Stomach (tissue), 9 donors: ENCODE measurements around the gene CHMP4B. TPM values are rescaled to one million over a fixed set of nuclear protein-coding genes. Genes with fewer than 3 reads are reported as not detected.
A peak's percentile ranks its signal among the peaks of the same experiment; 100 is the strongest.

Experiments used
- DNase-seq, 2 donors: peaks; one replicate each; pipeline versions ENCODE4 v3.0.0 to v3.0.0-alpha.2; 2013 to 2019
- H3K27ac ChIP-seq, 5 donors: fragments of 200-600 bp in 4 of 5; sonication (generic) in 4 of 5; one replicate each; pipeline ENCODE4 v1.5.1; 2013 to 2019; ENCODE audit warnings: mild to moderate bottlenecking in 1 of 5, moderate library complexity in 1 of 5
- H3K27me3 ChIP-seq, 3 donors: fragments of 200-600 bp; sonication (generic); one replicate each; pipeline ENCODE4 v1.5.1; 2017 to 2019; ENCODE audit warnings: mixed run types in 1 of 3
- H3K36me3 ChIP-seq, 4 donors: fragments of 200-600 bp; sonication (generic); 1 replicate in 3 of 4; 2 replicates in 1 of 4; pipeline ENCODE4 v1.5.1; 2016 to 2019
- H3K4me1 ChIP-seq, 4 donors: fragments of 200-600 bp; sonication (generic); one replicate each; pipeline ENCODE4 v1.5.1; 2016 to 2019
- H3K4me3 ChIP-seq, 4 donors: fragments of 200-600 bp; sonication (generic) in 3 of 4; one replicate each; pipeline ENCODE4 v1.5.1; 2016 to 2019; ENCODE audit warnings: mild to moderate bottlenecking in 1 of 4
- H3K9me3 ChIP-seq, 4 donors: fragments of 200-600 bp; sonication (generic); one replicate each; pipeline ENCODE4 v1.5.1; 2016 to 2019
- EP300 ChIP-seq: sonication (generic); formaldehyde crosslinking; IDR thresholded peaks from one replicate; pipeline ENCODE4 v1.6.1; 2017; ENCODE audit warnings: antibody characterized with exemption
- POLR2A ChIP-seq, 4 donors: fragments of 450-650 bp; IDR thresholded peaks; one replicate each; pipeline ENCODE4 v1.6.1; 2016; ENCODE audit warnings: antibody characterized with exemption in 4 of 4, control low read depth in 2 of 4, mild to moderate bottlenecking in 1 of 4, moderate library complexity in 1 of 4
- POLR2AphosphoS5 ChIP-seq, 3 donors: sonication (generic); formaldehyde crosslinking; IDR thresholded peaks; one replicate each; pipeline ENCODE4 v1.6.1; 2016; ENCODE audit warnings: antibody characterized with exemption in 3 of 3
- WGBS, 5 donors: extraction: QIAGEN DNeasy Blood & Tissue Kit in 3 of 5; methylation state at CpG; one replicate each; pipeline versions ENCODE4 v1.1.5 to v1.1.7; 2013 to 2018; 5-methylcytosine and 5-hydroxymethylcytosine counted together
- intact Hi-C: fragments of 100-400 bp; cut with DNase I; formaldehyde crosslinking; loops from one replicate; pipeline ENCODE4 v1.15.1; 2023; ENCODE audit warnings: low total_unique reads
- polyA plus RNA-seq, 3 donors: library from polyadenylated mRNA; stranded (reverse); fragments of 200-250 nt; gene quantifications; one replicate each; pipeline ENCODE4 v1.2.3, GENCODE V29; 2013
- total RNA-seq, 5 donors: library from RNA; depleted of rRNA; stranded (reverse); fragments of >200 nt; gene quantifications; one replicate each; pipeline versions ENCODE4 v1.1.0 to v1.2.3, GENCODE V29; 2014 to 2016
- TF ChIP-seq, protein P1 (sequence below), 7 experiments: fragments of 450-650 bp in 4 of 7; fragments of 200-600 bp in 3 of 7; sonication (generic) in 3 of 7; IDR thresholded peaks; one replicate each; pipeline ENCODE4 v1.5.1; 2016 to 2019; ENCODE audit warnings: antibody characterized with exemption in 7 of 7, control low read depth in 2 of 7, mild to moderate bottlenecking in 1 of 7
- donor health status: healthy with polysubstance abuse.
- donor health status: Bipolar disorder and iron deficiency.
- donor health status: healthy.

The CHMP4B gene
- total and polyA plus RNA-seq, 8 donors: 48.4 to 166 (median 98.5) TPM

DNA sequence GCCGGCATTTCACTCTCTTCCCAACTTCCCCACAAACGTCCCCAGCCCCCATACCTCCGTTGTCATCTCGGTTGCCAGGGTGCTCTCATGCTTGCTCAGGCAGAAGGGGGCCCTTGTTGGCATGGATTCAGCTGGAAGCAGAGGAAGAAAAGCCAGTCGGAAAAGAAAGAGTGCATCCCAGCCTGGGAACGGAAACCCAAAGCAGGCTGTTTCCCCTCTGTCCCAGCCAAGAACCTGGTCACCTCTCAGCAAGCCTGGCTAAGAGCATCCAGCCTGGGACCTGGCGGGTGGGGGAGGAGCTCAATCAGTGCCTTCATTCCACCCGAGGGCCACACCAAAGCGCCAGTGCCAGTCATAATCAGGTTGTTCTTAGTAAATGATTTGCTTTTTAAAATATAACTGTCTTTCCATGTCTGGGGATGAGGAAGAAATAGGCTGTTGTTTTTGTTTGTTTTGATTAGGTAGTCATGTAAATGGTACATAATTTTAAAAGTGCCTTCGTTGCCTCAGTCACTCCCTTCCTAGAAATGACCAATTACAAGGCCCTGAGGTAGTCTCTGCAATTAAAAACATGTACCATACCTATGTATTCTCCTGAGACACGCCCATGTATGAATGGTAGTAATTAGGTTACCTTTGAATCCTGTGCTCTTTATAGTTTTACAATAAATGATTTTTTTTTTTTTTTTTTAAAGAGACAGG lies 21.1 kb downstream of the CHMP4B start:
- WGBS, 5 donors: 36 to 52% (median 40%) methylated on average over 11 of the region's 11 CpGs
- no peaks in the 10 kb centered on the region for H3K27me3 ChIP-seq
- no peak for TF ChIP-seq EP300
- no peak for TF ChIP-seq POLR2AphosphoS5 (IDR thresholded peaks at IDR 0.05)
- TF ChIP-seq, protein P1, sequence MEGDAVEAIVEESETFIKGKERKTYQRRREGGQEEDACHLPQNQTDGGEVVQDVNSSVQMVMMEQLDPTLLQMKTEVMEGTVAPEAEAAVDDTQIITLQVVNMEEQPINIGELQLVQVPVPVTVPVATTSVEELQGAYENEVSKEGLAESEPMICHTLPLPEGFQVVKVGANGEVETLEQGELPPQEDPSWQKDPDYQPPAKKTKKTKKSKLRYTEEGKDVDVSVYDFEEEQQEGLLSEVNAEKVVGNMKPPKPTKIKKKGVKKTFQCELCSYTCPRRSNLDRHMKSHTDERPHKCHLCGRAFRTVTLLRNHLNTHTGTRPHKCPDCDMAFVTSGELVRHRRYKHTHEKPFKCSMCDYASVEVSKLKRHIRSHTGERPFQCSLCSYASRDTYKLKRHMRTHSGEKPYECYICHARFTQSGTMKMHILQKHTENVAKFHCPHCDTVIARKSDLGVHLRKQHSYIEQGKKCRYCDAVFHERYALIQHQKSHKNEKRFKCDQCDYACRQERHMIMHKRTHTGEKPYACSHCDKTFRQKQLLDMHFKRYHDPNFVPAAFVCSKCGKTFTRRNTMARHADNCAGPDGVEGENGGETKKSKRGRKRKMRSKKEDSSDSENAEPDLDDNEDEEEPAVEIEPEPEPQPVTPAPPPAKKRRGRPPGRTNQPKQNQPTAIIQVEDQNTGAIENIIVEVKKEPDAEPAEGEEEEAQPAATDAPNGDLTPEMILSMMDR (IDR thresholded peaks at IDR 0.05): no peak
- TF ChIP-seq POLR2A (IDR thresholded peaks at IDR 0.05): no peak
- peaks cover 72 to 91% (median 87%) of the 10 kb centered on the region in 4 donors for H3K4me1 ChIP-seq
- H3K4me3 ChIP-seq: no peak overlapping the region
- peaks cover 0 to 13% (median 0%) of the 10 kb centered on the region in 4 donors for H3K36me3 ChIP-seq
- intact Hi-C loops: no loop called here
- H3K27ac ChIP-seq: peak overlapping the region in 4 of 5 donors; percentile 11 to 61 (median 29)
- DNase-seq: peak in 1 of 2 donors; percentile 73
- H3K9me3 ChIP-seq: no peaks in the 10 kb centered on the region

DNA sequence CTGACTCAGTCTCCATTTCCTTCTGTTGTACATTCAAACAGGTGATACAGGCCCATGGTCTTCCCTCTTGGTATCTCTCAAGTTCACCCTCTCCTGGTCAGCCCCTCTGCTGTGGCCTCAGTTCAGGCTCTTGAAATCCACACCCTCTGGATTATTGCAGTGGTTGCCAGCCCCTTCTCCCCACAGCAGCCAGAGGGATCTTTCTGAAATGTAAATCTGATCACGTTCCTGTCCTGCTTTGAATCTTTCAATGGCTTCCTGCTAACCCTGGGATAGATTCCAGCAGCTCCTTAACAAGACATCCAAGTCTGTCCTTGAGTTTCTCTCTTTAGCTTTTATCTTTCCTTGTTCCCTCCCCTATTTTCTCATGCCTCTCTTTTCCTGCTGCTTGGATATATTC lies 22.2 kb downstream of the CHMP4B start:
- Histone ChIP-seq H3K27me3 (no peaks in the 10 kb centered on the region), H3K4me3 (no peak overlapping the region), H3K9me3 (no peaks in the 10 kb centered on the region), H3K4me1 (peaks cover 73 to 91% (median 87%) of the 10 kb centered on the region in 4 donors), H3K27ac (peak overlapping the region in 1 of 5 donors; percentile 24), H3K36me3 (peaks cover 0 to 13% (median 0%) of the 10 kb centered on the region in 4 donors)
- intact Hi-C loops: no loop called here
- DNase-seq: no peak
- WGBS, 5 donors: 15 to 31% (median 23%) methylated on average over 1 of the region's 1 CpG
- TF ChIP-seq EP300 (no peak), POLR2AphosphoS5 (IDR thresholded peaks at IDR 0.05) (no peak), POLR2A (IDR thresholded peaks at IDR 0.05) (no peak)
- TF ChIP-seq, protein P1 (IDR thresholded peaks at IDR 0.05): no peak

DNA sequence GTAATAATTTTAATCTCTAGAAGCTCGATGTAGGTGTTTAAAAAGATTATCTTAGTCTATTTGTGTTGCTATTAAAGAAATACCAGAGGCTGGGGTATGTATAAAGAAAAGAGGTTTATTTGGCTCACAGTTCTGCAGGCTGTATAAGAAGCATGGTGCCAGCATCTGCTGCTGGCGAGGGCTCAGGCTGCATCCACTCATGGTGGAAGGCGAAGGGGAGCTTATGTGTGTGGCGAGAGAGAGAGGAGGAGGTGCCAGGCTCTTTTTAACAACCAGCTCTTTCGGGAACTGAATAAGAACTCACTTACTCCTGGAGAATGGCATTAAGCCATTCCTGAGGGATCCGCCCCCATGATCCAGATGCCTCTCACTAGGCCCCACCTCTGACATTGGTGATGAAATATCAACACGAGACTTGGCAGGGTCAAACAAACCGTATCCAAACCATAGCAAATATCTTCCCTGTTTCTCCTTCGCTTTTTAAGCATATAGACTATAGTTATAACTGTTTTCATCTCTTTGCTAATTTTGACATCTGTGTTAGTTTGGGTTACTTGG lies 24.5 kb downstream of the CHMP4B start:
- TF ChIP-seq EP300 (no peak), POLR2AphosphoS5 (IDR thresholded peaks at IDR 0.05) (peak in 2 of 3 donors; percentile 14 to 63)
- Histone ChIP-seq H3K9me3 (no peaks in the 10 kb centered on the region), H3K27me3 (no peaks in the 10 kb centered on the region), H3K36me3 (peaks cover 0 to 13% (median 0%) of the 10 kb centered on the region in 4 donors), H3K4me1 (peaks cover 75 to 91% (median 87%) of the 10 kb centered on the region in 4 donors), H3K4me3 (no peak overlapping the region), H3K27ac (peak overlapping the region in 1 of 5 donors; percentile 36)
- 73 to 86% (median 82%) methylated on average over 9 of the region's 9 CpGs for WGBS, 5 donors
- intact Hi-C loops: no loop called here
- no peak for DNase-seq

DNA sequence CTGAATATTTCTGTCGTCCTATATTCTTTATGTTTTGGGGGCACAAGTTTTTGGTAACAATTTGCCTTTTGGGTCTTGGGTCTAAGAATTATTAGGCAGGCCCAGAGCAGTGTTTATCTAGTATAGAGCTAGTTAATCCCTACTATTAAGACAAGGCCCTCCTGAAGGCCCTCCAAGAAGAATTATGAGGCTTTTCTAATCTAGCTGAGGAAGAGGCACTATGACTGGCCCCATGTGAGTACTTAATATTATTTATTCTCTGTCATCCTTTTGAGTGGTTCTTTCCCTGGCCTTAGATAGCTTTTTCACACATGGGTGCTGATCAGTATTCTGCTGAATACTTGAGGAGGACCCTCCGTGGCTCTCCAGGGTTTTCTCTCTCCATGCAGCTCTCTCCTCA lies 25.1 kb downstream of the CHMP4B start:
- H3K4me1 ChIP-seq: peaks cover 80 to 91% (median 87%) of the 10 kb centered on the region in 4 donors
- DNase-seq: no peak
- H3K9me3 ChIP-seq: no peaks in the 10 kb centered on the region
- peak overlapping the region in 2 of 5 donors; percentile 17 to 36 for H3K27ac ChIP-seq
- peaks cover 0 to 13% (median 0%) of the 10 kb centered on the region in 4 donors for H3K36me3 ChIP-seq
- H3K4me3 ChIP-seq: no peak overlapping the region
- 67 to 82% (median 71%) methylated on average over 2 of the region's 2 CpGs for WGBS, 5 donors
- intact Hi-C loops: no loop called here
- no peak for TF ChIP-seq EP300
- H3K27me3 ChIP-seq: no peaks in the 10 kb centered on the region

DNA sequence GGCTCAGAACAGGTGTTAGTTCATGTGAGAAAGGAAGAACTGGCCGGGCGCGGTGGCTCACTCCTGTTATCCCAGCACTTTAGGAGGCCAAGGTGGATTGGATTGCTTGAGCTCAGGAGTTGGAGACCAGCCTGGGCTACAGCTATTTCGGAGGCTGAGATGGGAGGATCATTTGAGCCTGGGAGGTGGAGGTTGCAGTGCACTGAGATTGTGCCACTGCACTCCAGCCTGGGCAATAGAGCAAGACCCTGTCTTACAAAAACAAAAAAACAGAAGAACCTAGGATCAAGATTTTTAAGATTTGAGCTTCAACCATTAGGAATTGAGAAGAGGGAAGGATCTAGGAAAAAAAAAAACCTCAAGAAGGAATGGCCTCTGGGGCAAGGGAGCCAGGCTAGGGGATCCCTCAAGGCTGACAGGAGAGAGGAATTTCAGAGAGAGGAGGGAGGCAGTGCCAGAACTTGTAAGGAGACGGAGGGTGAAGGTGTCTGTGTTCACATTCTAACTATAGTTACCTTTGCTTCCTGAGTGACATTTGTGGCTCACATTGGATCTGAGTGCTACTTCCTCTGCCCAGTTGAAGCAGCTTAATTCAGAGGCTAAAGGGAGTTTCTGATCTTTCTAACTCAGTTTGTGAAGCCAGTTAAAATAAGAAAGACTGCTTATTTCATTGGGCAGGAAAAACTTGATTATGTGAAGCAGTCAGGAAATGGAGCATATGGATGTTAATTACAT lies 26.1 kb downstream of the CHMP4B start:
- Histone ChIP-seq H3K27ac (no peak overlapping the region), H3K36me3 (peaks cover 0 to 9% (median 0%) of the 10 kb centered on the region in 4 donors), H3K4me1 (peaks cover 82 to 91% (median 87%) of the 10 kb centered on the region in 4 donors), H3K27me3 (no peaks in the 10 kb centered on the region), H3K4me3 (no peak overlapping the region), H3K9me3 (no peaks in the 10 kb centered on the region)
- no peak for DNase-seq
- TF ChIP-seq POLR2AphosphoS5 (IDR thresholded peaks at IDR 0.05) (no peak), POLR2A (IDR thresholded peaks at IDR 0.05) (no peak), EP300 (no peak)
- TF ChIP-seq, protein P1 (IDR thresholded peaks at IDR 0.05): no peak
- intact Hi-C loops: no loop called here
- WGBS, 5 donors: 85 to 89% (median 88%) methylated on average over 5 of the region's 5 CpGs
